ENCODE measurements around the gene KNCN.

KNCN gene

GRCh38 chr1:46595127-46595526 lies 43.7 kb upstream of the KNCN start:
- peaks cover 7 to 42% of the 10 kb centered on the region in 2 experiments for H3K36me3 ChIP-seq (ENCODE audit: control insufficient read depth in 2 of 2, insufficient read depth in 1 of 2, low read length in 2 of 2)
- no peak overlapping the region for H3K27ac ChIP-seq (ENCODE audit: extremely low read depth, low read depth, low read length)
- ChIA-PET POLR2A (no interaction called here), CTCF (interaction anchor here (1.3 kb wide), 1 partner anchor 27 kb away, joined by 3 read pairs; no protein-coding TSS in a partner anchor)
- H3K9me3 ChIP-seq (ENCODE audit: control insufficient read depth, insufficient read depth, low read depth, low read length) = no peaks in the 10 kb centered on the region
- no peaks in the 10 kb centered on the region for H3K4me1 ChIP-seq (ENCODE audit: control insufficient read depth, insufficient read depth, low read length)
- TF ChIP-seq ZSCAN16 (tag by site-specific recombination; IDR thresholded peaks at IDR 0.05) (no peak), KLF1 (tag by site-specific recombination; IDR thresholded peaks at IDR 0.05) (no peak), GLI4 (tag by site-specific recombination; IDR thresholded peaks at IDR 0.05) (no peak), ZNF792 (tag by site-specific recombination; IDR thresholded peaks at IDR 0.05) (no peak), ZNF529 (tag by site-specific recombination; IDR thresholded peaks at IDR 0.05; ENCODE audit: insufficient replicate concordance) (no peak), ZNF660 (tag by site-specific recombination; IDR thresholded peaks at IDR 0.05) (no peak), OVOL3 (tag by site-specific recombination; IDR thresholded peaks at IDR 0.05) (no peak), ZNF600 (tag by site-specific recombination; IDR thresholded peaks at IDR 0.05) (no peak), ZNF391 (tag by site-specific recombination; IDR thresholded peaks at IDR 0.05; ENCODE audit: borderline replicate concordance, low read depth) (no peak), ZNF221 (tag by site-specific recombination; IDR thresholded peaks at IDR 0.05; ENCODE audit: borderline replicate concordance) (no peak)
- H3K4me3 ChIP-seq (ENCODE audit: low read depth, low read length) = no peak overlapping the region

GRCh38 chr1:46594063-46594462 lies 42.6 kb upstream of the KNCN start:
- ChIA-PET POLR2A (interaction anchor here (1.4 kb wide), 1 partner anchor 10 kb away, joined by 4 read pairs; the partner anchor contains the start of gene MKNK1), CTCF (interaction anchor here (1.3 kb wide), 1 partner anchor 28 kb away, joined by 3 read pairs; no protein-coding TSS in a partner anchor)

More at GRCh38 chr1:46594063-46594462, 42.6 kb upstream of the KNCN start:
- Histone ChIP-seq H3K9me3 (ENCODE audit: control insufficient read depth, insufficient read depth, low read depth, low read length) (no peaks in the 10 kb centered on the region), H3K4me3 (ENCODE audit: low read depth, low read length) (no peak overlapping the region), H3K4me1 (ENCODE audit: control insufficient read depth, insufficient read depth, low read length) (no peaks in the 10 kb centered on the region), H3K36me3 (ENCODE audit: control insufficient read depth in 2 of 2, insufficient read depth in 1 of 2, low read length in 2 of 2) (peaks cover 7 to 52% of the 10 kb centered on the region in 2 experiments), H3K27ac (ENCODE audit: extremely low read depth, low read depth, low read length) (no peak overlapping the region)
- TF ChIP-seq SALL2 (tag by site-specific recombination; IDR thresholded peaks at IDR 0.05; ENCODE audit: borderline replicate concordance) (no peak), ZNF366 (tag by site-specific recombination; conservative IDR thresholded peaks at IDR 0.05) (no peak), SP3 (tag by site-specific recombination; IDR thresholded peaks at IDR 0.05) (no peak), ZEB2 (tag by site-specific recombination; IDR thresholded peaks at IDR 0.05) (no peak), REST (tag by site-specific recombination; IDR thresholded peaks at IDR 0.05) (no peak), KLF16 (tag by site-specific recombination; IDR thresholded peaks at IDR 0.05) (no peak), ZNF654 (tag by site-specific recombination; IDR thresholded peaks at IDR 0.05; ENCODE audit: low read depth) (no peak), YY2 (tag by site-specific recombination; IDR thresholded peaks at IDR 0.05) (no peak), ZNF174 (tag by site-specific recombination; IDR thresholded peaks at IDR 0.05) (no peak), ZBTB20 (tag by site-specific recombination; IDR thresholded peaks at IDR 0.05) (no peak), KLF17 (tag by site-specific recombination; IDR thresholded peaks at IDR 0.05) (no peak), ZNF561 (tag by site-specific recombination; IDR thresholded peaks at IDR 0.05; ENCODE audit: borderline replicate concordance) (no peak), ZNF140 (tag by site-specific recombination; IDR thresholded peaks at IDR 0.05) (no peak), ZNF555 (tag by site-specific recombination; conservative IDR thresholded peaks at IDR 0.05) (no peak), ZNF571 (tag by site-specific recombination; IDR thresholded peaks at IDR 0.05) (no peak)

Data from HEK293 (cell line).